Natural killer cell (primary cell): ENCODE measurements around the gene PTPRM. TPM values are rescaled to one million over a fixed set of nuclear protein-coding genes. Genes with fewer than 3 reads are reported as not detected.

Experiments
- ATAC-seq, 3 donors: fragments of 150-1000 bp in 2 of 3; fragments of 200-7000 bp in 1 of 3; cut with Tn5 transposase; 1 replicate in 1 of 3; 2 replicates in 2 of 3; pipeline ENCODE4 v1.10.0; 2021; ENCODE audit warnings: mild to moderate bottlenecking in 2 of 3, moderate library complexity in 2 of 3
- DNase-seq, 2 donors: peaks; one replicate each; pipeline versions ENCODE4 v3.0.0 to v3.0.0-alpha.2; 2013 to 2021; ENCODE audit warnings: mixed read lengths in 1 of 2
- H3K27ac ChIP-seq: one replicate; pipeline ENCODE4 v1.5.1; 2013; ENCODE audit warnings: mild to moderate bottlenecking, low read length
- H3K27me3 ChIP-seq: one replicate; pipeline ENCODE4 v1.6.1; 2013; ENCODE audit warnings: low read length; ENCODE audit not compliant: control insufficient read depth, insufficient read depth
- H3K36me3 ChIP-seq: one replicate; pipeline ENCODE4 v1.6.1; 2013; ENCODE audit warnings: low read length; ENCODE audit not compliant: control insufficient read depth, insufficient read depth
- H3K4me1 ChIP-seq: one replicate; pipeline ENCODE4 v1.6.1; 2013; ENCODE audit warnings: low read length; ENCODE audit not compliant: control insufficient read depth, insufficient read depth
- H3K4me3 ChIP-seq: one replicate; pipeline ENCODE4 v1.5.1; 2013; ENCODE audit warnings: low read length
- H3K9me3 ChIP-seq: one replicate; pipeline ENCODE4 v1.6.1; 2013; ENCODE audit warnings: low read length; ENCODE audit not compliant: control insufficient read depth, insufficient read depth
- H3K27ac Mint-ChIP-seq, 2 donors: one replicate each; pipeline ENCODE4 v1.8.0; 2022; ENCODE audit warnings: mild to moderate bottlenecking in 2 of 2, mixed read lengths in 2 of 2, moderate library complexity in 1 of 2
- H3K27me3 Mint-ChIP-seq, 2 donors: one replicate each; pipeline ENCODE4 v1.8.0; 2022; ENCODE audit warnings: low read depth in 2 of 2, mixed read lengths in 2 of 2
- H3K36me3 Mint-ChIP-seq: one replicate; pipeline ENCODE4 v1.8.0; 2022; ENCODE audit warnings: mixed read lengths
- H3K4me1 Mint-ChIP-seq, 2 donors: one replicate each; pipeline ENCODE4 v1.8.0; 2022; ENCODE audit warnings: mixed read lengths in 2 of 2
- H3K4me3 Mint-ChIP-seq: one replicate; pipeline ENCODE4 v1.8.0; 2022; ENCODE audit warnings: mild to moderate bottlenecking, moderate library complexity, mixed read lengths
- H3K9me3 Mint-ChIP-seq, 2 donors: one replicate each; pipeline ENCODE4 v1.8.0; 2022; ENCODE audit warnings: mixed read lengths in 2 of 2
- WGBS: methylation state at CpG from one replicate; pipeline ENCODE4 v1.1.7; 2013; ENCODE audit warnings: missing lambda C conversion rate; ENCODE audit not compliant: insufficient coverage; 5-methylcytosine and 5-hydroxymethylcytosine counted together
- intact Hi-C: fragments of 100-400 bp; cut with micrococcal nuclease; formaldehyde crosslinking; loops from one replicate; pipeline ENCODE4 v1.14.2; 2022
- total RNA-seq, 4 donors: library from RNA; stranded (reverse); fragments of 120-200 nt in 1 of 4; gene quantifications; one replicate each; pipeline versions ENCODE4 v1.2.3 to v1.2.4, GENCODE V29; 2013 to 2022
- TF ChIP-seq, protein P1 (sequence below): fragments of 200-600 bp; IDR thresholded peaks from one replicate; pipeline ENCODE4 v1.8.0; 2022; ENCODE audit warnings: antibody characterized with exemption

Gene PTPRM
- total RNA-seq, 3 donors from 2014 or later (not counting 1 experiment from before 2014, with no cell fraction given), result 5.0 to 13.2 (median 12.1) TPM

- Histone ChIP-seq H3K4me3 (no peak overlapping the region), H3K9me3 (no peaks in the 10 kb centered on the region), H3K27ac (no peak overlapping the region), H3K27me3 (no peaks in the 10 kb centered on the region), H3K36me3 (no peaks in the 10 kb centered on the region), H3K4me1 (no peaks in the 10 kb centered on the region)
- intact Hi-C loops, result no loop called here
- TF ChIP-seq, protein P1, sequence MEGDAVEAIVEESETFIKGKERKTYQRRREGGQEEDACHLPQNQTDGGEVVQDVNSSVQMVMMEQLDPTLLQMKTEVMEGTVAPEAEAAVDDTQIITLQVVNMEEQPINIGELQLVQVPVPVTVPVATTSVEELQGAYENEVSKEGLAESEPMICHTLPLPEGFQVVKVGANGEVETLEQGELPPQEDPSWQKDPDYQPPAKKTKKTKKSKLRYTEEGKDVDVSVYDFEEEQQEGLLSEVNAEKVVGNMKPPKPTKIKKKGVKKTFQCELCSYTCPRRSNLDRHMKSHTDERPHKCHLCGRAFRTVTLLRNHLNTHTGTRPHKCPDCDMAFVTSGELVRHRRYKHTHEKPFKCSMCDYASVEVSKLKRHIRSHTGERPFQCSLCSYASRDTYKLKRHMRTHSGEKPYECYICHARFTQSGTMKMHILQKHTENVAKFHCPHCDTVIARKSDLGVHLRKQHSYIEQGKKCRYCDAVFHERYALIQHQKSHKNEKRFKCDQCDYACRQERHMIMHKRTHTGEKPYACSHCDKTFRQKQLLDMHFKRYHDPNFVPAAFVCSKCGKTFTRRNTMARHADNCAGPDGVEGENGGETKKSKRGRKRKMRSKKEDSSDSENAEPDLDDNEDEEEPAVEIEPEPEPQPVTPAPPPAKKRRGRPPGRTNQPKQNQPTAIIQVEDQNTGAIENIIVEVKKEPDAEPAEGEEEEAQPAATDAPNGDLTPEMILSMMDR, result no peak
- WGBS, result 91% methylated on average over 2 of the region's 2 CpGs
- H3K4me3 Mint-ChIP-seq, result no peak overlapping the region
- no peak overlapping the region for H3K27ac Mint-ChIP-seq
- no peaks in the 10 kb centered on the region for H3K27me3 Mint-ChIP-seq
- no peaks in the 10 kb centered on the region for H3K36me3 Mint-ChIP-seq
- no peak for DNase-seq
- H3K9me3 Mint-ChIP-seq, result peaks cover 0 to 2% of the 10 kb centered on the region in 2 donors
- ATAC-seq, result no peak
- no peaks in the 10 kb centered on the region for H3K4me1 Mint-ChIP-seq
These were observed 648.6 kb downstream of the PTPRM start for GRCh38 chr18:8215741-8216140.

DNA sequence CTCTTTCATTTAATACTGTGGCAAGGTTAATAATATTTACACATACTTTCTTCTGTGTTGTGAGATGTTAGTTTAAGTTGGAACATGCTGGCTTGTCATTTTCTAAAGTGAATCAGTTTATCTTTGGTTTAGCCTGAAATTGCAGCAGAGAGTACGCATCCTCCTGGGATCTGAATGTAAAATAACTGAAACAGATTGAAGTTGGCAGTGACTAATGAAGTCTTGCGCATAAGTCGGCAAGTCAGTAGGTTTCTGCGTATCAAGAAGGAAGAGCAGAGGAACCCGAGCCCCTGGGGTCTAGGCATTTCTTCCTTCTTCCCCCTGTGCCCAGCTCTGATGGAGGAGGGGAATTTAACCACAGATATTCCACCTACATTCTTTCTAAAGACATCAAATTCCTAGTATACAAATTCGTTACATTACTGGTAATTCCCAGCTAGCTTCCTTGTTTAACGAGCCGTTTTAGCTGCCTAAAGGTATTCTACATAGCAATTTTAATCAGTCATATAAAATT is 650.0 kb downstream of the PTPRM start:
- H3K36me3 Mint-ChIP-seq, result no peaks in the 10 kb centered on the region
- WGBS, result 95% methylated on average over 4 of the region's 8 CpGs
- H3K4me1 Mint-ChIP-seq, result no peaks in the 10 kb centered on the region

DNA sequence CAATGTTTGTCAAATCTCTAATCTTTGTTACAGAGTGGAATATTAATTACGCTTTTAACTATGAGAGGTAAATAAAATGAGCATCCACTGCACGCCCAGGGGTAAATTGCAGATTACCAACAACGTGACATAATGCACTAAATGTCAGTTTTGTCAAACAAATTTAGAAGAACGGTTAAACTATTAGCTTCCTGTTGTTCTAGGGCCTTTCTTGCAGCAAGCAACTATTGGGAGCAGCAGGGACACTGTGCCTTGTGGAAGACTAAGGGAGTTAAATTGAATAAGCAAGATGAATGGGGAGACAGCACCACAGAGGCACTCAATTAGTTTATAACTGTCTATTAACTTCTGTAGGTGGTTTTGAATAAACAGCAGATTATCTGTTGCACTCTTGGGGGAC is 651.1 kb downstream of the PTPRM start:
- H3K4me1 Mint-ChIP-seq, result no peaks in the 10 kb centered on the region
- H3K4me1 ChIP-seq, result no peaks in the 10 kb centered on the region
- intact Hi-C loops, result no loop called here
- no peaks in the 10 kb centered on the region for H3K36me3 ChIP-seq
- H3K36me3 Mint-ChIP-seq, result no peaks in the 10 kb centered on the region
- H3K9me3 ChIP-seq, result no peaks in the 10 kb centered on the region
- DNase-seq, result no peak
- H3K27ac Mint-ChIP-seq, result no peak overlapping the region
- TF ChIP-seq, protein P1, result no peak
- no peak overlapping the region for H3K4me3 Mint-ChIP-seq
- no peak overlapping the region for H3K4me3 ChIP-seq
- H3K27ac ChIP-seq, result no peak overlapping the region
- no peak for ATAC-seq
- no peaks in the 10 kb centered on the region for H3K27me3 Mint-ChIP-seq
- 93% methylated on average over 4 of the region's 4 CpGs for WGBS
- H3K27me3 ChIP-seq, result no peaks in the 10 kb centered on the region
- peaks cover 2 to 3% of the 10 kb centered on the region in 2 donors for H3K9me3 Mint-ChIP-seq

More for the DNA sequence above, 650.0 kb downstream of the PTPRM start:
- Mint-ChIP-seq H3K9me3 (peaks cover 0 to 2% of the 10 kb centered on the region in 2 donors), H3K27me3 (no peaks in the 10 kb centered on the region), H3K27ac (no peak overlapping the region), H3K4me3 (no peak overlapping the region)
- H3K36me3 ChIP-seq, result no peaks in the 10 kb centered on the region
- H3K27ac ChIP-seq, result no peak overlapping the region
- no peaks in the 10 kb centered on the region for H3K9me3 ChIP-seq
- no peak for DNase-seq
- H3K4me3 ChIP-seq, result no peak overlapping the region
- no peak for ATAC-seq
- intact Hi-C loops, result no loop called here
- no peaks in the 10 kb centered on the region for H3K4me1 ChIP-seq
- H3K27me3 ChIP-seq, result no peaks in the 10 kb centered on the region
- TF ChIP-seq, protein P1, result no peak

GRCh38 chr18:8221452-8221851 is 654.3 kb downstream of the PTPRM start:
- 89% methylated on average over 3 of the region's 3 CpGs for WGBS
- no peaks in the 10 kb centered on the region for H3K36me3 Mint-ChIP-seq
- no peaks in the 10 kb centered on the region for H3K4me1 ChIP-seq
- H3K9me3 Mint-ChIP-seq, result peaks cover 2 to 3% of the 10 kb centered on the region in 2 donors
- ATAC-seq (no peak), DNase-seq (no peak)
- no peak overlapping the region for H3K27ac ChIP-seq
- no peak overlapping the region for H3K27ac Mint-ChIP-seq
- H3K36me3 ChIP-seq, result no peaks in the 10 kb centered on the region
- H3K27me3 Mint-ChIP-seq, result no peaks in the 10 kb centered on the region
- H3K9me3 ChIP-seq, result no peaks in the 10 kb centered on the region
- intact Hi-C loops, result no loop called here
- TF ChIP-seq, protein P1, result no peak
- no peak overlapping the region for H3K4me3 Mint-ChIP-seq
- no peaks in the 10 kb centered on the region for H3K27me3 ChIP-seq
- H3K4me3 ChIP-seq, result no peak overlapping the region
- no peaks in the 10 kb centered on the region for H3K4me1 Mint-ChIP-seq
